ENCODE measurements around the gene PSG3. TPM values are rescaled to one million over a fixed set of nuclear protein-coding genes. Genes with fewer than 3 reads are reported as not detected.
"Not testable (repeated sequence)": the region's sequence is repeated elsewhere in the genome, so short reads cannot be mapped to it uniquely, and the experiment has no call there.

The PSG3 gene
- total RNA-seq: not detected

DNA sequence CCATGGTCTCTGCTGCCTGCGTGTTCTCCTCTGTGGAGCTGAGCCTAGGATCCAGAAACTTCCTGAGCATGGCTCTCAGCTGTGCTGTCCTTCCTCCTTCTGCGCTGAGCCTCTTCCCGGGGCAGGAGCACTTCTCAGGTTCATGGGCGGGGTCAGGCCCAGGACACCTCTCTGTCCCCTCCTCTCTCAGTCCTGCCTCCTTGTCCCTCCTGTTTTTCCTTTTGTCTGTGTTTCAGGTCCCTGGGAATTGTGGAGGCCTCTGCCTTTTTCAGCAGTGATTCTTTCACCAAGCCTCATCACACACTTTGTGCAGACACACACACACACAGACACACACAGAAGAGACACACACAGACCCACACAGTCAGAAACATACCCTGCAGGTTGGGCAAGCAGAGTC, at the start of gene PSG3:
Gene PSG3 (minus strand): TSS at position 101 of the 400 bp plus-strand sequence. CDS start 97 bp downstream, at position 4.
- DNase-seq; H3K9me3 Mint-ChIP-seq; H3K36me3 Mint-ChIP-seq (ENCODE audit: low read depth); H3K4me3 Mint-ChIP-seq; POLR2A ChIA-PET; H3K4me1 Mint-ChIP-seq; CTCF ChIA-PET; H3K27me3 Mint-ChIP-seq; H3K27ac Mint-ChIP-seq: not testable (repeated sequence)

DNA sequence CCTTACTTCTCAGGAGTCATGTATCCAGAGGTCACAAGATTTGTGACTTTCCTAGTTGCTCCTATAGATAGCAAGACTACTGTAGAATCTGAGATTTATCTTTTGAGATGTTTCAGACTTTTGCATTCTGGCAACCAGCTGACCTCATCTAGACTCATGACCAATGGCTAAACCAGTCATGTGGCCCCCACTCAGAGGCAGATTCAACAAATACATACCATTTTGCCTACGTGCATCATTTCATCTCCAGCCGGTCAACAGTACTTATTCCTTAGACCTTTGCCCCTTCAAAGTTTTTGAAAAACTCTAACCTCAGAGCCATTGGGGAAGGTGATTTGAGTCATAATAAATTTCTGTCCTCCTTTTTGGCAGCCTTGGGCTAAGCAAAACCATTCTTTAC, 48.5 kb upstream of the PSG3 start:
- H3K36me3 Mint-ChIP-seq (ENCODE audit: low read depth); H3K4me3 Mint-ChIP-seq; H3K27me3 Mint-ChIP-seq; DNase-seq; H3K27ac Mint-ChIP-seq; POLR2A ChIA-PET; CTCF ChIA-PET; H3K4me1 Mint-ChIP-seq: not testable (repeated sequence)
- H3K9me3 Mint-ChIP-seq: peaks cover 15% of the 10 kb centered on the region

DNA sequence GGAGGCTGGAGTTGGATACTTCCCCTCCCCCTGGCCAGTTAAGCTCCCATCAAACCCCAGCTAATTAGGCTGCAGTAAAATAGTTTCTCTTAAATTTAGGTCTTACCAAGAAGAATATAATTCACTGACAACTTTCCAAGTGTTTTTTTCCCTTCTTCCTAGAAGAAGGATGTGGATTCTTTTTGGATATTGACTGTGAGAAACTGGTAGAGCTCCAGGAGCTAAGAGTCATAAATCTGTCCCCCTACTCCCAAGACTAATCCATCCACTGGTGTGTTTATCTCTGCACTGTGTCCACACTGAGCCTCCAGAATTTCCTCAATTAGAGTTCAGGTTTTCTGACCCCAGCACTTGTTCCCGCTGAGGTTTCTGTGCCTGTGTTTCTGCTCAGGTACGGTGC, 47.5 kb upstream of the PSG3 start:
- H3K9me3 Mint-ChIP-seq; CTCF ChIA-PET; H3K27me3 Mint-ChIP-seq; H3K27ac Mint-ChIP-seq; H3K4me1 Mint-ChIP-seq; POLR2A ChIA-PET; DNase-seq; H3K4me3 Mint-ChIP-seq; H3K36me3 Mint-ChIP-seq (ENCODE audit: low read depth): not testable (repeated sequence)

DNA sequence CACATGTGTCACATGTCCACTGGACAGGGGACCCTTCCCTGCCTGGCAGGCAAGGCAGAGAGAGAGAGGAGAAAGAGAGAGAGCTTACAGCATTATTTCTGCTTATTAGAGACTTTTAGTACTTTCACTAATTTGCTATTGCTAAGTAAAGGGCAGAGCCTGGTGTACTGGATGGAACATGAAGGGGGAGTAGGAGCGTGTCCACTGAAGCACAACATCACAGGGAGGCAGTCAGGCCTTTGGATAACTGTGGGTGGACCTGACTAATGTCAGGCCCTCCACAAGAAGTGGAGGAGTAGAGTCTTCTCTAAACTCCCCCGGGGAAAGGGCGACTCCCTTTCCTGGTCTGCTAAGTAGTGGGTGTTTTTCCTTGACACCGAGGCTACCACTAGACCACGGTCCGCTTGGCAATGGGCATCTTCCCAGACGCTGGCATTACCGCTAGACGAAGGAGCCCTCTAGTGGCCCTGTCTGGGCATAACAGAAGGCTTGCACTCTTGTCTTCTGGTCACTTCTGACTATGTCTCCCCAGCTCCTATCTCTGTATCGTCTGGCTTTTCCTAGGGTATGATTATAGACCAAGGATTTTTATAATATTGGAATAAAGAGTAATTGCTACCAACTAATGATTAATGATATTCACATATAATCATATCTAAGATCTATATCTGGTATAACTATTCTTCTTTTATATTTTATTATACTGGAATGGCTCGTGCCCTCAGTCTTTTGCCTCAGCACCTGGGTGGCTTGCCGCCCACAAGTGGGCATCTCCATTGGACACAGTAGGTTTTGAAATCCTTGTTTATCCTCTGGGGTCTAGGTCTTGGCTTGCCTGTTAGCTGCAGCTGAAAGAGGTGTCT, 36.7 kb upstream of the PSG3 start:
- H3K9me3 Mint-ChIP-seq; POLR2A ChIA-PET; H3K27ac Mint-ChIP-seq; H3K4me3 Mint-ChIP-seq; H3K36me3 Mint-ChIP-seq (ENCODE audit: low read depth); H3K4me1 Mint-ChIP-seq; CTCF ChIA-PET: not testable (repeated sequence)
- DNase-seq: peak; percentile 40
- H3K27me3 Mint-ChIP-seq: peaks cover 23% of the 10 kb centered on the region

DNA sequence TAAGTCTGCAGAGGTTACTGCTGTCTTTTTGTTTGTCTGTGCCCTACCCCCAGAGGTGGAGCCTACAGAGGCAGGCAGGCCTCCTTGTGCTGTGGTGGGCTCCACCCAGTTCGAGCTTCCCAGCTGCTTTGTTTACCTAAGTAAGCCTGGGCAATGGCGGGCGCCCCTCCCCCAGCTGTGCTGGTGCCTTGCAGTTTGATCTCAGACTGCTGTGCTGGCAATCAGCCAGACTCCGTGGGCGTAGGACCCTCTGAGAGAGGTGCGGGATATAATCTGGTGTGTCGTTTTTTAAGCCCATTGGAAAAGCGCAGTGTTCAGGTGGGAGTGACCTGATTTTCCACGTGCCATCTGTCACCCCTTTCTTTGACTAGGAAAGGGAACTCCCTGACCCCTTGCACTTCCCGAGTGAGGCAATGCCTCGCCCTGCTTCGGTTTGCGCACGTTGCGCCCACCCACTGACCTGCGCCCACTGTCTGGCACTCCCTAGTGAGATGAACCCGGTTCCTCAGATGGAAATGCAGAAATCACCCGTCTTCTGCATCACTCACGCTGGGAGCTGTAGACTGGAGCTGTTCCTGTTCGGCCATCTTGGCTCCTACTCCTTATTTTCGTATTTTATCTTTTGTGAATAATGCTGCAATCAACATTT, 34.4 kb upstream of the PSG3 start:
- CTCF ChIA-PET; H3K36me3 Mint-ChIP-seq (ENCODE audit: low read depth); H3K27me3 Mint-ChIP-seq; H3K27ac Mint-ChIP-seq; H3K4me3 Mint-ChIP-seq; H3K4me1 Mint-ChIP-seq; POLR2A ChIA-PET; H3K9me3 Mint-ChIP-seq; DNase-seq: not testable (repeated sequence)

DNA sequence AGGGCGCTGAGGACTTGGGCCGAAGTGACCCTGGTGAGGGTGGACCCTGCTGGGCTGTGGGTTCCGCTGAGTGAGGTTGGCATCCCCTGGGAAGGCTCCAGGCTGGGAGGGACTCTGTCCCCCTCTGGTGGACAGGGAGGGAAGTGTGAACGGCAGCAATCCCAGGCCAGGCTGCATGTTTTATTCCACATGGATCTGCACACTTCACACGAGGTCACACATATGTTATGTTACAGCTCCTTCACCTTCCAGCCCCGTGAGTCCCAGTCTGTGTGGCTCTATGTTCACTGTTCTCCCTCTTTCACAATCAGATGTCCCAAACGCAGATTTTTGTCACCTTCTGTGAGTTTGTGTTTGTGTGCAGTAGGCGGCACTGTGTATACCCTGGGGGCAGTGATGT, 27.0 kb upstream of the PSG3 start:
- H3K4me3 Mint-ChIP-seq; H3K27ac Mint-ChIP-seq; H3K4me1 Mint-ChIP-seq; H3K27me3 Mint-ChIP-seq; H3K9me3 Mint-ChIP-seq; CTCF ChIA-PET; H3K36me3 Mint-ChIP-seq (ENCODE audit: low read depth); POLR2A ChIA-PET; DNase-seq: not testable (repeated sequence)

DNA sequence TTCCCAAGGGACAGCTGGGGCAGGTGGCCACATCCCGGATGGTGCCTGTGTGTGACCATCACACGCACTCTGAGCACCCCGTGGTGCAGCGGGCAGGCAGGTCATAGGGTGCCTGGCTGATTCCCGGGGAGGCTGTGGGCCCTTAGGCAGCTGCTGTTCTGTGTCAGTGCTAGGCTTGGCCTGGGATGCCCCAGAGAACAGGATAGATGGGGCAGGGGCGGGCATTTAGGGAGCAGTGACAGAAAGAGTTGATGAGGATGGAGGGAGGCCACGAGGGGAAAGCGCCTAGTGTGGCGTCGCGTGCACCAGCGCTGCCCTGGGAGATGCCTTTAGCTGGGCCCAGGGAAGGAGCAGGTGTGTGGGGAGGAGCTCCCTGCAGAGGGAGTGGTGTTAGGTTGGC, 26.6 kb upstream of the PSG3 start:
- CTCF ChIA-PET; H3K36me3 Mint-ChIP-seq (ENCODE audit: low read depth); H3K9me3 Mint-ChIP-seq; H3K4me3 Mint-ChIP-seq; H3K4me1 Mint-ChIP-seq; H3K27me3 Mint-ChIP-seq; POLR2A ChIA-PET; H3K27ac Mint-ChIP-seq; DNase-seq: not testable (repeated sequence)

DNA sequence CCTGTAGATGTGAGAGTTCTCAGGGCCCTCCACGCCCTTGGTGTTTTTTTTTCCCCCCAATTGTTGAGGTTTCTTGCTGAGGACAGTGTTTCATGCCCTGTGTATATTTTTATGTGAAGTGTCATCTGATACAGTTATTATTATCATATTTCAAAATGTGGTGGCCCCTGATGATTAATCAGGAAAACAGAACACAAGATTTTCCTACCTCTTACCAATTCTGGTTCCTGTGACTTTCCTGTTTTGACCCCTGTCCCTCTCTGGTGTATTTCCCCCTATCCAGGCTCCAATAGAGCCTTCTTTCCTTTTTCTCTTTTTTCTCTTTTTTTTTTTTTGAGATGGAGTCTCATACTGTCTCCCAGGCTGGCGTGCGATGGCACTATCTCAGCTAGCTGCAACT, 24.6 kb upstream of the PSG3 start:
- ChIA-PET POLR2A (no interaction called here), CTCF (no interaction called here)
- Mint-ChIP-seq H3K36me3 (ENCODE audit: low read depth) (no peaks in the 10 kb centered on the region), H3K4me3 (no peak overlapping the region), H3K27ac (no peak overlapping the region), H3K4me1 (no peaks in the 10 kb centered on the region), H3K27me3 (no peaks in the 10 kb centered on the region), H3K9me3 (no peaks in the 10 kb centered on the region)
- DNase-seq: no peak

DNA sequence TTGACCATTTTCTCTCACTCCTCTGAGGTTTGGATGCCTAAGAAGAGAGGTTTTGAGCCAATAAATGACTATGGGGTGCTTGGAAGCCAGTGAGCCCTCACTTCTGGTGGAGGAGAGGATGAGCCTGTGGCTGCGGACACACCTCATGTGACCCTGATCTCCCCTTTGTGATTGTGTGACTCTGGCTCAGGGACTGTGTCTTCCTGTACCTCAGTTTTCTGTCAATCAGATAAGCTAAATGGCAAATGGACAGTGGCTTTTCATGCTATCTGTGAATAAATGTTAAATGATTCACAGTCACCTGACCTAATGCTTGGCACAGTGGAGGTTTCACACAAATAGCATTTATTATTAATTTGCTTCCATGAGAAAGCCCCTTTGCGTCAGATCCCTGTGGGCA, 22.5 kb upstream of the PSG3 start:
- no peak for DNase-seq
- Mint-ChIP-seq H3K9me3 (no peaks in the 10 kb centered on the region), H3K27me3 (no peaks in the 10 kb centered on the region), H3K36me3 (ENCODE audit: low read depth) (no peaks in the 10 kb centered on the region), H3K4me3 (no peak overlapping the region), H3K27ac (no peak overlapping the region), H3K4me1 (no peaks in the 10 kb centered on the region)
- CTCF ChIA-PET: interaction anchor here (0.6 kb wide), 1 partner anchor 111 kb away, joined by 3 read pairs; no protein-coding TSS in a partner anchor
- POLR2A ChIA-PET: no interaction called here

DNA sequence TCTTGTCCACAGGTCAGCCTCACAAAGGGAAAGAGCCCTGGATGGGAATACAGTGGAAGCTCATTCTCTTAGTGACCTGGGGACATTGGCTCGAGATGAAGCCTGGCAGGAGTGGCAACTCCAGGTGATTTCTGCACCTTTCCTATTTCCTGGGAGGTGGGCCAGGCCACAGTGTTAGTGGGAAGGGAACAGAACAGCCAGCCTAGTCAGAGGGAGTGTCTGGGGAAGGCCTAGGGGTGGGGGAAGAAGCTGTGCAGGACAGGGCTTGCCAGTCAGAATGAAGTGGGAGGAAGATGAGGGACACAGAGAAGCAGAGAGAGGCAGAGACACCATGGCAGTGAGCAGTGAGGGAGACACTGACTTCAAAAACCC, 21.6 kb upstream of the PSG3 start:
- POLR2A ChIA-PET; CTCF ChIA-PET; H3K9me3 Mint-ChIP-seq; DNase-seq; H3K27me3 Mint-ChIP-seq; H3K4me1 Mint-ChIP-seq; H3K27ac Mint-ChIP-seq; H3K36me3 Mint-ChIP-seq (ENCODE audit: low read depth); H3K4me3 Mint-ChIP-seq: not testable (repeated sequence)

DNA sequence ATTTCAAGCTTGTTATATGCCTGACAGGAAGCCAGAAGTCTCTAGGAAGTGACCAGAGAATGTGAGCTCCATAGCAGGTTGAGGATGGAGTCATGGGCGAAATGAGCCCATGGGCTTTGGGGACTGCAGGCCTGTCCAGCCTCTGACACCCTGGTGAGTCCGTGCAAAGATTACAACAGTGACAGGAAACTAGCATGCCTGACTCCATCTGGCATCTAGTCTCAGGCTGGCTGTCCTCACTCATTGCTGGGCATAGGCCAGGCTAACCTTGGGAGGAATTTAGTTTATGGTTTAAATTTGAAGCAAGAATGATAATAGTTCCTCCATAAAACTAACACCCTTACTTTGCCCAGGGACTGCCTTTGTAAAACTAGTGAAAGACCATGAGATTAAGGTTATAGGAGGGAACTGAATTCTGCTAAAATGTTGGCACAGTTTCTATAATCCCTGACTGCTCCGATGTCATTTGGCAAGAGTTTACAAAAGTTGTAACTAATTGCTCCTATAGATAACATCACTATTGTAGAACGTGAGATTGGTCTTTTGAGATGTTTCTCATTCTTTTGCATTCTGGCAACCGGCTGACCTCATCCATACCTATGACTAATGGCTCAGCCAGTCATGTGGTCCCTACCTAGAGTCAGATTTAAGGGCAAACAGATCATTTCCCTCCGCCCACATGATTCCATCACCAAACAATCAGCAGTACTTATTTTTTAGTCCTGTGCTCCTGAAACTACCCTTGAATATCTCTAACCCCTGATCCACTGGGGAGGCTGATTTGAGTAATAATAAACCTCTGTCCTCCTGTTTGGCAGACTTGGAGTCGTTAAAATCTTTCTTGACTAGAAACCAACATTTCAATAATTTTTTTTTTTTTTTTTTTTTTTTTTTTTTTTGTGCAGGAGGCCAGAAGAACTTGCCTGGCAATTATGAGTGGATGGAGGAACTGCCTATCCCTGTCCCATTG, 21.0 kb upstream of the PSG3 start:
- CTCF ChIA-PET: interaction anchor here (0.9 kb wide), 1 partner anchor 20 kb away, joined by 3 read pairs; no protein-coding TSS in a partner anchor
- H3K27me3 Mint-ChIP-seq; H3K36me3 Mint-ChIP-seq (ENCODE audit: low read depth); POLR2A ChIA-PET; H3K4me3 Mint-ChIP-seq; DNase-seq; H3K9me3 Mint-ChIP-seq; H3K27ac Mint-ChIP-seq; H3K4me1 Mint-ChIP-seq: not testable (repeated sequence)

DNA sequence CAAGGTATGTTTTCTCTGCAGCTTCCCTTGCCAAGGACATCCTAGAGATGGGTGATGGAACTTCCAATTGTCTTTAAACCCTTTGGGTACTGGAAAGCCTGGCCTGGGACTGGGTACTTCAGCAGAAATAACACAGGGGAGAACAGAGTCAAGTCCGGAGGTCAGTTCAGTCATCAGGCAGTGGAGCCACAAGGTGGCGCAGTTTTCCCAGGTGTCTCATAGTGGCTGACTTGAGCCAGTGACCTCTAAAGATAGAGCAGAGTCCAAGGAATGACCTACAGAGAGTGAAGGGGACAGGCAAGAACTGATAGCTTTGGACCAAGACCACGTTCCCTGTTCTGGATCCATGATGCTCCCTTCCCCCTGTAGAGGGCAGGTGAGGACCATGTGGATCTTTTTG, 18.4 kb upstream of the PSG3 start:
- H3K4me1 Mint-ChIP-seq; POLR2A ChIA-PET; H3K36me3 Mint-ChIP-seq (ENCODE audit: low read depth); H3K27me3 Mint-ChIP-seq; H3K27ac Mint-ChIP-seq; H3K9me3 Mint-ChIP-seq; CTCF ChIA-PET; DNase-seq; H3K4me3 Mint-ChIP-seq: not testable (repeated sequence)

DNA sequence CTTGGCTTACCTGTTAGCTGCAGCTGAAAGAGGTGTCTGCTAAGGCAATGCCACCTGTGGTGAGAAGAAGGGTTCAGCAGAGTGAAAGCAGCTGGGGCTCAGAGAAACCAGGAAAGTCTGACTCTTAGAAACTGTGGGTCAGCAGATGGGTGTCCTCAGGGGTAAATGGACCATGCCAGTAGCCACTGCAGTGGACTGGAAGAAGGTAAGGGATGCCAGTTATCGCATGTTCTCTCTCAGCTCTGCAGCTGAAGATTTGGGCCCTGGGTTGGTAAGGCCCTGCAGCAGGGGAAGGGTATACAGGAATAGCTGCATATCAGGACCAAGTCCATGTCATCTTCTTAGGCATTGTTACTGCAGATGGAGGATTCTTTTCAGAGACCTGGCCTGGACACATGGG, 12.0 kb upstream of the PSG3 start:
- CTCF ChIA-PET: interaction anchor here (0.6 kb wide), 1 partner anchor 1623 kb away, joined by 3 read pairs; no protein-coding TSS in a partner anchor
- H3K27me3 Mint-ChIP-seq; DNase-seq; H3K36me3 Mint-ChIP-seq (ENCODE audit: low read depth); H3K4me1 Mint-ChIP-seq; POLR2A ChIA-PET; H3K9me3 Mint-ChIP-seq; H3K27ac Mint-ChIP-seq; H3K4me3 Mint-ChIP-seq: not testable (repeated sequence)

Data from activated CD4-positive, alpha-beta T cell treated with anti-CD3 and anti-CD28 coated beads, Interleukin-2, amount 10 ng/mL, durations not matched to agents 7 days and 5 days (primary cell).